ENCODE data around the gene SLC34A3.
"Not testable (repeated sequence)": the region's sequence is repeated elsewhere in the genome, so short reads cannot be mapped to it uniquely, and the experiment has no call there.

Gene SLC34A3

GRCh38 chr9:137236238-137236935 lies 5.7 kb downstream of the SLC34A3 start:
- Histone ChIP-seq H3K27me3 (ENCODE audit: control insufficient read depth in 1 of 2, insufficient read depth in 2 of 2, low read length in 2 of 2) (peaks cover 17 to 27% of the 10 kb centered on the region in 2 donors), H3K36me3 (ENCODE audit: control insufficient read depth in 1 of 2, insufficient read depth in 2 of 2, low read length in 2 of 2) (no peaks in the 10 kb centered on the region), H3K4me1 (ENCODE audit: control insufficient read depth in 1 of 2, insufficient read depth in 2 of 2, low read length in 2 of 2) (peaks cover 33 to 48% of the 10 kb centered on the region in 2 donors), H3K9ac (ENCODE audit: low read depth in 1 of 2, low read length in 2 of 2) (peak overlapping the region; percentile 18 to 43), H3K27ac (ENCODE audit: low read depth, low read length) (no peak overlapping the region), H3K9me3 (ENCODE audit: control insufficient read depth in 1 of 2, low read length in 2 of 2) (no peaks in the 10 kb centered on the region), H3K4me3 (ENCODE audit: low read depth in 1 of 2, low read length in 2 of 2) (peak overlapping the region; percentile 19 to 36)

- peaks cover 32 to 47% of the 10 kb centered on the region in 2 donors for H3K4me1 ChIP-seq (ENCODE audit: control insufficient read depth in 1 of 2, insufficient read depth in 2 of 2, low read length in 2 of 2)
- H3K27ac ChIP-seq (ENCODE audit: low read depth, low read length): no peak overlapping the region
- H3K9me3 ChIP-seq (ENCODE audit: control insufficient read depth in 1 of 2, low read length in 2 of 2): no peaks in the 10 kb centered on the region
- H3K9ac ChIP-seq (ENCODE audit: low read depth in 1 of 2, low read length in 2 of 2): peak overlapping the region; percentile 18 to 43
- peaks cover under 1 to 1% of the 10 kb centered on the region in 2 donors for H3K36me3 ChIP-seq (ENCODE audit: control insufficient read depth in 1 of 2, insufficient read depth in 2 of 2, low read length in 2 of 2)
- peak overlapping the region in 1 of 2 donors; percentile 19 for H3K4me3 ChIP-seq (ENCODE audit: low read depth in 1 of 2, low read length in 2 of 2)
- peaks cover 13 to 24% of the 10 kb centered on the region in 2 donors for H3K27me3 ChIP-seq (ENCODE audit: control insufficient read depth in 1 of 2, insufficient read depth in 2 of 2, low read length in 2 of 2)
Measured at GRCh38 chr9:137236936-137237421, 6.3 kb downstream of the SLC34A3 start.

GRCh38 chr9:137237759-137238726 lies 7.3 kb downstream of the SLC34A3 start:
- Histone ChIP-seq H3K9me3 (ENCODE audit: control insufficient read depth in 1 of 2, low read length in 2 of 2) (no peaks in the 10 kb centered on the region), H3K4me3 (ENCODE audit: low read depth in 1 of 2, low read length in 2 of 2) (no peak overlapping the region), H3K9ac (ENCODE audit: low read depth in 1 of 2, low read length in 2 of 2) (peak overlapping the region; percentile 28 to 47), H3K4me1 (ENCODE audit: control insufficient read depth in 1 of 2, insufficient read depth in 2 of 2, low read length in 2 of 2) (peaks cover 40 to 50% of the 10 kb centered on the region in 2 donors), H3K36me3 (ENCODE audit: control insufficient read depth in 1 of 2, insufficient read depth in 2 of 2, low read length in 2 of 2) (peaks cover 3 to 12% of the 10 kb centered on the region in 2 donors), H3K27me3 (ENCODE audit: control insufficient read depth in 1 of 2, insufficient read depth in 2 of 2, low read length in 2 of 2) (peaks cover 10 to 18% of the 10 kb centered on the region in 2 donors), H3K27ac (ENCODE audit: low read depth, low read length) (peak overlapping the region; percentile 31)

- H3K9ac ChIP-seq (ENCODE audit: low read depth in 1 of 2, low read length in 2 of 2): peak overlapping the region; percentile 53 to 77
- peak overlapping the region; percentile 63 to 72 for H3K4me3 ChIP-seq (ENCODE audit: low read depth in 1 of 2, low read length in 2 of 2)
- H3K4me1 ChIP-seq (ENCODE audit: control insufficient read depth in 1 of 2, insufficient read depth in 2 of 2, low read length in 2 of 2): peaks cover 52 to 61% of the 10 kb centered on the region in 2 donors
- H3K27me3 ChIP-seq (ENCODE audit: control insufficient read depth in 1 of 2, insufficient read depth in 2 of 2, low read length in 2 of 2); H3K9me3 ChIP-seq (ENCODE audit: control insufficient read depth in 1 of 2, low read length in 2 of 2): not testable (repeated sequence)
- H3K27ac ChIP-seq (ENCODE audit: low read depth, low read length): peak overlapping the region; percentile 97
- peaks cover 3 to 21% of the 10 kb centered on the region in 2 donors for H3K36me3 ChIP-seq (ENCODE audit: control insufficient read depth in 1 of 2, insufficient read depth in 2 of 2, low read length in 2 of 2)
Measured at GRCh38 chr9:137239541-137240200, 9.0 kb downstream of the SLC34A3 start.

- Histone ChIP-seq H3K36me3 (ENCODE audit: control insufficient read depth in 1 of 2, insufficient read depth in 2 of 2, low read length in 2 of 2) (peaks cover 3 to 21% of the 10 kb centered on the region in 2 donors), H3K4me3 (ENCODE audit: low read depth in 1 of 2, low read length in 2 of 2) (peak overlapping the region; percentile 63 to 72)
Measured at GRCh38 chr9:137240318-137240840, 9.7 kb downstream of the SLC34A3 start.

GRCh38 chr9:137240841-137241489 lies 10.3 kb downstream of the SLC34A3 start, which contains the start of gene TUBB4B:
Gene TUBB4B, plus strand, starts transcription at chr9:137241287. Its CDS starts 74 bp downstream, at chr9:137241361.
- H3K9me3 ChIP-seq (ENCODE audit: control insufficient read depth in 1 of 2, low read length in 2 of 2): no peaks in the 10 kb centered on the region
- peak within 1 kb of the TSS; percentile 72 to 87 for H3K4me3 ChIP-seq (ENCODE audit: low read depth in 1 of 2, low read length in 2 of 2)
- peaks cover 50 to 55% of the 10 kb centered on the region in 2 donors for H3K4me1 ChIP-seq (ENCODE audit: control insufficient read depth in 1 of 2, insufficient read depth in 2 of 2, low read length in 2 of 2)
- no peaks in the 10 kb centered on the region for H3K27me3 ChIP-seq (ENCODE audit: control insufficient read depth in 1 of 2, insufficient read depth in 2 of 2, low read length in 2 of 2)
- H3K9ac ChIP-seq (ENCODE audit: low read depth in 1 of 2, low read length in 2 of 2): peak within 1 kb of the TSS; percentile 65 to 85
- peaks cover 3 to 21% of the 10 kb centered on the region in 2 donors for H3K36me3 ChIP-seq (ENCODE audit: control insufficient read depth in 1 of 2, insufficient read depth in 2 of 2, low read length in 2 of 2)
- peak within 1 kb of the TSS; percentile 97 for H3K27ac ChIP-seq (ENCODE audit: low read depth, low read length)

More at GRCh38 chr9:137240318-137240840, 9.7 kb downstream of the SLC34A3 start:
- H3K27me3 ChIP-seq (ENCODE audit: control insufficient read depth in 1 of 2, insufficient read depth in 2 of 2, low read length in 2 of 2): no peaks in the 10 kb centered on the region
- peaks cover 52 to 60% of the 10 kb centered on the region in 2 donors for H3K4me1 ChIP-seq (ENCODE audit: control insufficient read depth in 1 of 2, insufficient read depth in 2 of 2, low read length in 2 of 2)
- peak overlapping the region; percentile 53 to 77 for H3K9ac ChIP-seq (ENCODE audit: low read depth in 1 of 2, low read length in 2 of 2)
- no peaks in the 10 kb centered on the region for H3K9me3 ChIP-seq (ENCODE audit: control insufficient read depth in 1 of 2, low read length in 2 of 2)
- H3K27ac ChIP-seq (ENCODE audit: low read depth, low read length): peak overlapping the region; percentile 97

GRCh38 chr9:137241490-137242268 lies 11.0 kb downstream of the SLC34A3 start:
- no peaks in the 10 kb centered on the region for H3K27me3 ChIP-seq (ENCODE audit: control insufficient read depth in 1 of 2, insufficient read depth in 2 of 2, low read length in 2 of 2)
- peak overlapping the region; percentile 72 to 87 for H3K4me3 ChIP-seq (ENCODE audit: low read depth in 1 of 2, low read length in 2 of 2)
- H3K4me1 ChIP-seq (ENCODE audit: control insufficient read depth in 1 of 2, insufficient read depth in 2 of 2, low read length in 2 of 2): peaks cover 45 to 49% of the 10 kb centered on the region in 2 donors

GRCh38 chr9:137242269-137243203 lies 11.8 kb downstream of the SLC34A3 start:
- peaks cover 3 to 21% of the 10 kb centered on the region in 2 donors for H3K36me3 ChIP-seq (ENCODE audit: control insufficient read depth in 1 of 2, insufficient read depth in 2 of 2, low read length in 2 of 2)
- no peaks in the 10 kb centered on the region for H3K9me3 ChIP-seq (ENCODE audit: control insufficient read depth in 1 of 2, low read length in 2 of 2)
- H3K4me3 ChIP-seq (ENCODE audit: low read depth in 1 of 2, low read length in 2 of 2): peak overlapping the region; percentile 72 to 87
- peak overlapping the region; percentile 65 to 85 for H3K9ac ChIP-seq (ENCODE audit: low read depth in 1 of 2, low read length in 2 of 2)
- no peaks in the 10 kb centered on the region for H3K27me3 ChIP-seq (ENCODE audit: control insufficient read depth in 1 of 2, insufficient read depth in 2 of 2, low read length in 2 of 2)
- H3K4me1 ChIP-seq (ENCODE audit: control insufficient read depth in 1 of 2, insufficient read depth in 2 of 2, low read length in 2 of 2): peaks cover 36 to 41% of the 10 kb centered on the region in 2 donors
- peak overlapping the region; percentile 95 for H3K27ac ChIP-seq (ENCODE audit: low read depth, low read length)

More at GRCh38 chr9:137241490-137242268, 11.0 kb downstream of the SLC34A3 start:
- peak overlapping the region; percentile 95 for H3K27ac ChIP-seq (ENCODE audit: low read depth, low read length)
- H3K36me3 ChIP-seq (ENCODE audit: control insufficient read depth in 1 of 2, insufficient read depth in 2 of 2, low read length in 2 of 2): peaks cover 3 to 21% of the 10 kb centered on the region in 2 donors
- no peaks in the 10 kb centered on the region for H3K9me3 ChIP-seq (ENCODE audit: control insufficient read depth in 1 of 2, low read length in 2 of 2)
- peak overlapping the region; percentile 65 to 85 for H3K9ac ChIP-seq (ENCODE audit: low read depth in 1 of 2, low read length in 2 of 2)
